ENCODE measurements around the gene DHX35. TPM values are rescaled to one million over a fixed set of nuclear protein-coding genes. Genes with fewer than 3 reads are reported as not detected.

The DHX35 gene
- total and polyA plus RNA-seq, 2 of the 8 experiments (the other 6 are each of a cell fraction or from before 2014, with no cell fraction given), result 21.9 to 27.7 TPM

DNA sequence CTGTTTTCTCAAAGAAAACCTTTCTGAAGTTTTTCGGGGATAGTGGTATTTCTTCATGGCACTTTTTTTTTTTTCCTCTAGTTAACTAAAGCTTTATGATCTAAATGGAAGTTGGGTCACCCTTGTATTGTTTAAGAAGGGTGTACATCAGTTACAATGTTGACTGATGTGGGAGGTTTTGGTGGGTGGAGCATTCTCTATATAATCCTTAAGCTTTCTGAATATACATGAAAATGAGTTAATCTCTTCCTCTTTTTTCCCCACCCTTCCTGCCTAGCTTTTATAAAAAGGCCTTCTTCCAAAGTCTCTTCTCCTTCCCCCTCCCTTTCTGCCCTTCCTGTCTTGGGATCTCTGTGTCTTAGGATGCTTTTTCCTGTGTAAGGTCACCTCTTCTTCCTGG lies 47.2 kb downstream of the DHX35 start:
- Histone ChIP-seq H2BK12ac (ENCODE audit: low read depth, low read length) (no peak overlapping the region), H3K4ac (replicated peaks; ENCODE audit: insufficient read length, low read depth, low read length) (no peak overlapping the region), H4K5ac (ENCODE audit: insufficient read length, low read depth, low read length) (no peak overlapping the region), H2AFZ (ENCODE audit: low read length) (no peak overlapping the region), H2AK5ac (ENCODE audit: low read depth, low read length) (no peak overlapping the region), H2BK15ac (ENCODE audit: low read length) (no peak overlapping the region), H3K79me1 (ENCODE audit: low read depth, low read length) (no peaks in the 10 kb centered on the region), H2BK5ac (ENCODE audit: low read depth, low read length) (no peak overlapping the region), H2BK120ac (replicated peaks; ENCODE audit: low read depth, low read length) (no peak overlapping the region), H3K79me2 (ENCODE audit: control insufficient read depth in 1 of 2, insufficient read depth in 2 of 2, low read length in 2 of 2) (no peaks in the 10 kb centered on the region), H3K23ac (ENCODE audit: insufficient read length) (no peak overlapping the region), H3K23me2 (ENCODE audit: low read depth, low read length) (no peaks in the 10 kb centered on the region), H2BK20ac (ENCODE audit: low read length) (no peak overlapping the region), H3K27ac (ENCODE audit: low read depth, low read length) (no peak overlapping the region), H3K4me3 (ENCODE audit: extremely low read depth in 1 of 4, insufficient read depth in 2 of 4, low read depth in 3 of 4, low read length in 4 of 4) (no peak overlapping the region), H3K4me1 (replicated peaks in 1 of 4; ENCODE audit: control insufficient read depth in 3 of 4, insufficient read depth in 4 of 4, low read length in 3 of 4) (peaks cover 0 to 8% (median 3%) of the 10 kb centered on the region in 4 experiments; a peak in 2 of 7 replicates), H3K14ac (ENCODE audit: insufficient read length) (no peak overlapping the region), H3K56ac (replicated peaks; ENCODE audit: insufficient read length, low read depth, low read length) (no peak overlapping the region), H4K91ac (replicated peaks; ENCODE audit: insufficient read length, low read length) (no peak overlapping the region), H3K4me2 (ENCODE audit: insufficient read depth in 1 of 2, low read depth in 2 of 2, low read length in 2 of 2) (no peak overlapping the region), H3K36me3 (ENCODE audit: control insufficient read depth in 2 of 4, insufficient read depth in 4 of 4, low read length in 3 of 4) (peaks cover 9 to 58% (median 41%) of the 10 kb centered on the region in 4 experiments), H4K8ac (ENCODE audit: extremely low read depth, insufficient read depth, low read length) (no peak overlapping the region), H4K20me1 (replicated peaks in 1 of 2; ENCODE audit: control insufficient read depth in 1 of 2, insufficient read depth in 2 of 2, low read length in 2 of 2) (peaks cover 0 to 2% of the 10 kb centered on the region in 2 experiments), H3K9ac (replicated peaks in 1 of 4; ENCODE audit: extremely low read depth in 1 of 4, low read depth in 3 of 4, low read length in 3 of 4) (no peak overlapping the region), H3K27me3 (replicated peaks in 1 of 4; ENCODE audit: control insufficient read depth in 3 of 4, extremely low read depth in 1 of 4, insufficient read depth in 3 of 4, low read length in 3 of 4) (no peaks in the 10 kb centered on the region), H3K18ac (ENCODE audit: extremely low read depth, low read length) (no peak overlapping the region), H3K9me3 (ENCODE audit: insufficient read depth in 2 of 2, low read depth in 1 of 2, low read length in 1 of 2) (no peaks in the 10 kb centered on the region; a peak in 1 of 4 replicates)
- WGBS, 2 experiments (ENCODE audit: extremely low coverage in 1 of 2, insufficient coverage in 1 of 2, insufficient read length in 1 of 2, insufficient replicate concordance in 2 of 2, low coverage in 1 of 2, low lambda C conversion rate in 2 of 2, missing lambda C conversion rate in 1 of 2), result 92% methylated on average over 1 of the region's 1 CpG; no CpG with 5 or more reads in 1 of the 2 experiments
- ChIA-PET CTCF (ENCODE audit: partially characterized antibody) (interaction anchor here (1.8 kb wide), 1 partner anchor 40 kb away, joined by 4 read pairs; no protein-coding TSS in a partner anchor), POLR2A (ENCODE audit: partially characterized antibody) (interaction anchor here (3.2 kb wide), 1 partner anchor 47 kb away, joined by 8 read pairs; the partner anchor contains the start of gene DHX35)
- no peak for DNase-seq (ENCODE audit: low read depth in 1 of 2, low spot score in 2 of 2)
- no peak for FAIRE-seq
- no peak for TF ChIP-seq SAP30 (IDR thresholded peaks at IDR 0.05; ENCODE audit: insufficient read depth, insufficient replicate concordance, low read length)
- TF ChIP-seq TAF1 (IDR thresholded peaks at IDR 0.05; ENCODE audit: low read depth, low read length), result no peak
- TF ChIP-seq POU5F1 (IDR thresholded peaks at IDR 0.05; ENCODE audit: low read depth, low read length), result no peak
- no peak for TF ChIP-seq TBP (IDR thresholded peaks at IDR 0.05; ENCODE audit: low read depth, low read length)
- TF ChIP-seq POLR2A (IDR thresholded peaks at IDR 0.05; ENCODE audit: control extremely low read depth in 1 of 2, low read depth in 2 of 2, low read length in 2 of 2), result no peak
- TF ChIP-seq SIX5 (IDR thresholded peaks at IDR 0.05; ENCODE audit: low read depth, low read length), result no peak
- TF ChIP-seq CBX8 (IDR thresholded peaks at IDR 0.05; ENCODE audit: borderline replicate concordance, low read depth, low read length), result no peak
- no peak for TF ChIP-seq SP4 (IDR thresholded peaks at IDR 0.05; ENCODE audit: low read length)
- TF ChIP-seq SP2 (IDR thresholded peaks at IDR 0.05; ENCODE audit: low read length), result no peak
- no peak for TF ChIP-seq GABPA (IDR thresholded peaks at IDR 0.05; ENCODE audit: borderline replicate concordance, insufficient read depth, low read length)
